ENCODE results near the gene RSPO3. TPM values are rescaled to one million over a fixed set of nuclear protein-coding genes. Genes with fewer than 3 reads are reported as not detected.

RSPO3 gene
- polyA plus RNA-seq, 1 experiment: not detected

GRCh38 chr6:127114214-127114760, 4.2 kb upstream of the RSPO3 start:
- TF ChIP-seq CTCF (IDR thresholded peaks at IDR 0.05; ENCODE audit: low read depth, low read length): no peak
- Histone ChIP-seq H3K27ac (ENCODE audit: low read depth, low read length) (no peak overlapping the region), H3K4me3 (ENCODE audit: low read depth, low read length) (no peak overlapping the region), H3K27me3 (ENCODE audit: control insufficient read depth, insufficient read depth, low read length) (peaks cover 24% of the 10 kb centered on the region), H3K9me3 (ENCODE audit: control insufficient read depth, insufficient read depth, low read length) (peaks cover 2% of the 10 kb centered on the region; the same call in 1 of the 2 replicates)
- no peak for DNase-seq (ENCODE audit: low read depth, low spot score)
- ChIA-PET CTCF (interaction anchor here (0.5 to 0.7 kb wide), 2 partner anchors 128 to 1050 kb away, joined by 3 to 4 read pairs; no protein-coding TSS in a partner anchor), POLR2A (no interaction called here)

- DNase-seq (ENCODE audit: low read depth, low spot score): no peak
- Histone ChIP-seq H3K27me3 (ENCODE audit: control insufficient read depth, insufficient read depth, low read length) (peaks cover 30% of the 10 kb centered on the region), H3K4me3 (ENCODE audit: low read depth, low read length) (no peak overlapping the region), H3K9me3 (ENCODE audit: control insufficient read depth, insufficient read depth, low read length) (peaks cover 2% of the 10 kb centered on the region; the same call in 1 of the 2 replicates), H3K27ac (ENCODE audit: low read depth, low read length) (no peak overlapping the region)
- POLR2A ChIA-PET: interaction anchor here (0.7 kb wide), 1 partner anchor 151 kb away, joined by 3 read pairs; no protein-coding TSS in a partner anchor
- no peak for TF ChIP-seq CTCF (IDR thresholded peaks at IDR 0.05; ENCODE audit: low read depth, low read length)
- CTCF ChIA-PET: interaction anchor here (0.6 to 1.1 kb wide), 2 partner anchors 184 to 311 kb away, joined by 5 to 6 read pairs; no protein-coding TSS in a partner anchor
Measured at GRCh38 chr6:127115084-127115655, 3.3 kb upstream of the RSPO3 start.

- Histone ChIP-seq H3K4me3 (ENCODE audit: low read depth, low read length) (no peak overlapping the region), H3K9me3 (ENCODE audit: control insufficient read depth, insufficient read depth, low read length) (peaks cover 2% of the 10 kb centered on the region; the same call in 1 of the 2 replicates), H3K27me3 (ENCODE audit: control insufficient read depth, insufficient read depth, low read length) (peaks cover 34% of the 10 kb centered on the region), H3K27ac (ENCODE audit: low read depth, low read length) (no peak overlapping the region)
- DNase-seq (ENCODE audit: low read depth, low spot score): no peak
- POLR2A ChIA-PET: interaction anchor here (0.7 kb wide), 3 partner anchors 150 to 1348 kb away, joined by 3 read pairs; no protein-coding TSS in a partner anchor
- no peak for TF ChIP-seq CTCF (IDR thresholded peaks at IDR 0.05; ENCODE audit: low read depth, low read length)
- CTCF ChIA-PET: interaction anchor here (0.6 to 1.1 kb wide), 2 partner anchors 184 to 311 kb away, joined by 5 to 6 read pairs; no protein-coding TSS in a partner anchor
Measured at GRCh38 chr6:127115746-127116145, 2.7 kb upstream of the RSPO3 start.

GRCh38 chr6:127117979-127118297, 533 bp upstream of the RSPO3 start:
- Histone ChIP-seq H3K27me3 (ENCODE audit: control insufficient read depth, insufficient read depth, low read length) (peaks cover 43% of the 10 kb centered on the region), H3K9me3 (ENCODE audit: control insufficient read depth, insufficient read depth, low read length) (peaks cover 2% of the 10 kb centered on the region; the same call in 1 of the 2 replicates), H3K4me3 (ENCODE audit: low read depth, low read length) (peak overlapping the region; percentile 51), H3K27ac (ENCODE audit: low read depth, low read length) (no peak overlapping the region)
- no peak for DNase-seq (ENCODE audit: low read depth, low spot score)
- no peak for TF ChIP-seq CTCF (IDR thresholded peaks at IDR 0.05; ENCODE audit: low read depth, low read length)
- ChIA-PET CTCF (no interaction called here), POLR2A (no interaction called here)
